Neural cell (in vitro differentiated cells): Measurements from ENCODE around the gene HINT2.

Source experiments
- CTCF ChIP-seq: fragments of 450-650 bp; IDR thresholded peaks from 2 replicates; pipeline ENCODE4 v1.5.1; 2014; ENCODE audit warnings: antibody characterized with exemption, mild to moderate bottlenecking, moderate library complexity; ENCODE audit not compliant: poor library complexity, severe bottlenecking
- POLR2AphosphoS5 ChIP-seq: IDR thresholded peaks from 2 replicates; pipeline ENCODE4 v1.6.1; 2012

DNA sequence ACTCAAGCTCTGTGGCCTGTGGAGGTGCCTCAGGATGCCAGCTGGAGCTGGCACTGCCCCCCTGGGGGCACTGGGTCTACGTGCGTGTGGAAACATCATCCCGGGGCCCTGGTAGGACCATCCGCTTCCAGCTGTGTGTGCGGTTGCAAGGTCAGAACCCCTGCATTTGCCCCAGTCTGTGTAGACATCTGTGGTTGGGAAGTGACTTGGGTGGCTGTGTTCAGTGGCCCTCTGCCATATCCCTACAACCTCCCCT lies 26.7 kb upstream of the HINT2 start:
- TF ChIP-seq POLR2AphosphoS5: no peak
- no peak for TF ChIP-seq CTCF
